ENCODE data around the gene EAF1. TPM values are rescaled to one million over a fixed set of nuclear protein-coding genes. Genes with fewer than 3 reads are reported as not detected.

Gene EAF1
- total and polyA plus RNA-seq, 9 donors = 7.2 to 17.4 (median 14.0) TPM

- Histone ChIP-seq H3K36me3 (ENCODE audit: control insufficient read depth, insufficient read depth, low read length) (peaks cover 14% of the 10 kb centered on the region), H3K9me3 (replicated peaks; ENCODE audit: control insufficient read depth, low read depth, low read length) (no peaks in the 10 kb centered on the region), H3K27ac (ENCODE audit: low read length) (no peak overlapping the region), H3K4me1 (ENCODE audit: control insufficient read depth, insufficient read depth, low read length) (peaks cover 19% of the 10 kb centered on the region), H3K4me3 (ENCODE audit: low read length) (no peak overlapping the region), H3K27me3 (ENCODE audit: control insufficient read depth, insufficient read depth, low read length) (no peaks in the 10 kb centered on the region)
- whole genome bisulfite sequencing (ENCODE audit: insufficient coverage) = 93% methylated on average over 8 of the region's 8 CpGs
- DNase-seq = no peak
Measured at GRCh38 chr3:15491143-15491542, 63.7 kb downstream of the EAF1 start.

Other genes starting within 250 kb of the EAF1 start
- gene CAPN7, start 221.4 kb upstream of the EAF1 start, total RNA-seq = 23.8 TPM
- 10 to 100 TPM; 21.1 to 28.5 (median 23.0) TPM for gene CAPN7, start 221.4 kb upstream of the EAF1 start, polyA plus RNA-seq (ENCODE audit: insufficient read depth in 1 of 8, insufficient read length in 8 of 8, low replicate concordance in 1 of 8)
- gene SH3BP5, start 95.0 kb upstream of the EAF1 start, total RNA-seq = 23.7 TPM
- 10 to 100 TPM; 25.1 to 48.4 (median 34.3) TPM for gene SH3BP5, start 95.0 kb upstream of the EAF1 start, polyA plus RNA-seq (ENCODE audit: insufficient read depth in 1 of 8, insufficient read length in 8 of 8, low replicate concordance in 1 of 8)
- 26.6 TPM for gene METTL6, start 54 bp upstream of the EAF1 start, total RNA-seq
- gene METTL6, start 54 bp upstream of the EAF1 start, polyA plus RNA-seq (ENCODE audit: insufficient read depth in 1 of 8, insufficient read length in 8 of 8, low replicate concordance in 1 of 8) = 10 to 100 TPM; 12.8 to 17.3 (median 14.6) TPM
- gene COLQ, start 94.1 kb downstream of the EAF1 start, total RNA-seq = 15.9 TPM
- gene COLQ, start 94.1 kb downstream of the EAF1 start, polyA plus RNA-seq (ENCODE audit: insufficient read depth in 1 of 8, insufficient read length in 8 of 8, low replicate concordance in 1 of 8) = 10 to 100 TPM; 23.8 to 42.8 (median 34.5) TPM
- gene HACL1, start 174.0 kb downstream of the EAF1 start, total RNA-seq = 11.0 TPM
- 1 to 10 TPM; 6.6 to 9.6 (median 8.2) TPM for gene HACL1, start 174.0 kb downstream of the EAF1 start, polyA plus RNA-seq (ENCODE audit: insufficient read depth in 1 of 8, insufficient read length in 8 of 8, low replicate concordance in 1 of 8)
- gene BTD, start 174.1 kb downstream of the EAF1 start, total RNA-seq = 12.0 TPM
- 10 to 100 TPM; 10.5 to 13.9 (median 11.4) TPM for gene BTD, start 174.1 kb downstream of the EAF1 start, polyA plus RNA-seq (ENCODE audit: insufficient read depth in 1 of 8, insufficient read length in 8 of 8, low replicate concordance in 1 of 8)

Measured in muscle of leg (tissue), 11 donors.